ENCODE data around the gene WSCD1.

- TF ChIP-seq CTCF (IDR thresholded peaks at IDR 0.05) (no peak), POLR2A (IDR thresholded peaks at IDR 0.05) (no peak)
Observed at GRCh38 chr17:6024576-6024975, 45.6 kb upstream of the WSCD1 start.
